ENCODE measurements around the gene TBC1D21.

Gene TBC1D21

DNA sequence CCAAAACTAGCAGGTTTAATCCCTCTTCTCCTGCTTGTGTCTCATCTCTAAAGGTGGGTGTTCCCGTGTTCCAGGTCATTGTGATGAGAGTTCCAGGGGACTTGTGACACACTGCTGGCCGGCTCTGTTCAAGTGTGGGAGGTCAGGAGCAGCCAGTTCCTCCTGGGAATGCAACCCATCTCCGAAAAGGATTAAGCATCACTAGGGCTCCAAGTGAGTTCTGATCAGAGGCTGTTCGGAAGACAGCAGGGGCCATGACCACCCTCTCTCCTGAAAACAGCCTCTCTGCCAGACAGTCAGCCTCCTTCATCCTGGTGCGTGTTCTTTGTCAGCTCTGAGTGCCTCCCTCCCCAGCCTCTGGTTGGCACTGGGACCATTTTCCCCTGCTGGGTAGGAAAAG lies at the start of gene TBC1D21:
TBC1D21 (plus strand) TSS at position 109 of the 400 bp plus-strand sequence; CDS start at position 255, 146 bp downstream.
- Mint-ChIP-seq H3K4me1 (ENCODE audit: low read depth) (peaks cover 5% of the 10 kb centered on the region), H3K9me3 (no peaks in the 10 kb centered on the region), H3K27me3 (peaks cover 31% of the 10 kb centered on the region), H3K4me3 (no peak within 1 kb of the TSS), H3K36me3 (ENCODE audit: low read depth) (no peaks in the 10 kb centered on the region), H3K27ac (no peak within 1 kb of the TSS)
- intact Hi-C loops (cut with micrococcal nuclease) = no loop called here

DNA sequence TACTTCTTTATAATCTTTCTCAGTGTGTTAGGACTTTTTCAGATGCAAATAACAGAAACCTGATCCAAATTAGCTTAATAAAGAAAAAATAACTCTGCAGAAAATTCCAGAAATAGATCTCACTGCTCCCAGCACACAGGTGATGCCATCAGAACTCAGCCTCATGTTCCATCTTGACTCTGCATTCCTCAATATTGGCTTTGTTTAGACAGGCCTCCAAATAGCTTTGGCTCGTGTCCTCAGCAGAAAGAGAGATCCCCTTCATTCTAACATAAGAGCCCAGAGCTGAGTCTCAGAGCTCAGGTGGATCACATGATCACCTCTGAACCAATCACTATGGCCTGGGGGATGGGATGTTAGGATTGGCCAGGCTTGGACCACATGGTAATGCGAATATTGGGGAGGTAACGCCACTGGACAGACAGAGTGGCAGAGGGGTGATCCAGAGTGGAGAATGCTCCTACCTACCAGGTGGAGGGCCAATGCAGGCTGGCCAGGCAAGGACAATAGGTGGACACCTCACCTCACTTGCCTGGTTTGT lies 46.6 kb upstream of the TBC1D21 start:
- Mint-ChIP-seq H3K4me1 (ENCODE audit: low read depth) (no peaks in the 10 kb centered on the region), H3K36me3 (ENCODE audit: low read depth) (no peaks in the 10 kb centered on the region), H3K4me3 (no peak overlapping the region), H3K9me3 (no peaks in the 10 kb centered on the region), H3K27me3 (peaks cover 6% of the 10 kb centered on the region), H3K27ac (no peak overlapping the region)
- intact Hi-C loops (cut with micrococcal nuclease) = no loop called here

- intact Hi-C loops (cut with micrococcal nuclease) = no loop called here
- H3K4me1 Mint-ChIP-seq (ENCODE audit: low read depth) = no peaks in the 10 kb centered on the region
- no peak overlapping the region for H3K4me3 Mint-ChIP-seq
- no peak overlapping the region for H3K27ac Mint-ChIP-seq
- no peaks in the 10 kb centered on the region for H3K9me3 Mint-ChIP-seq
- no peaks in the 10 kb centered on the region for H3K36me3 Mint-ChIP-seq (ENCODE audit: low read depth)
- peaks cover 6% of the 10 kb centered on the region for H3K27me3 Mint-ChIP-seq
Observed at GRCh38 chr15:73829523-73829922, 43.8 kb upstream of the TBC1D21 start.

- Mint-ChIP-seq H3K4me3 (no peak overlapping the region), H3K27me3 (peaks cover 11% of the 10 kb centered on the region), H3K9me3 (no peaks in the 10 kb centered on the region), H3K36me3 (ENCODE audit: low read depth) (no peaks in the 10 kb centered on the region), H3K27ac (no peak overlapping the region), H3K4me1 (ENCODE audit: low read depth) (no peaks in the 10 kb centered on the region)
- intact Hi-C loops (cut with micrococcal nuclease) = no loop called here
Observed at GRCh38 chr15:73832657-73833056, 40.7 kb upstream of the TBC1D21 start.

DNA sequence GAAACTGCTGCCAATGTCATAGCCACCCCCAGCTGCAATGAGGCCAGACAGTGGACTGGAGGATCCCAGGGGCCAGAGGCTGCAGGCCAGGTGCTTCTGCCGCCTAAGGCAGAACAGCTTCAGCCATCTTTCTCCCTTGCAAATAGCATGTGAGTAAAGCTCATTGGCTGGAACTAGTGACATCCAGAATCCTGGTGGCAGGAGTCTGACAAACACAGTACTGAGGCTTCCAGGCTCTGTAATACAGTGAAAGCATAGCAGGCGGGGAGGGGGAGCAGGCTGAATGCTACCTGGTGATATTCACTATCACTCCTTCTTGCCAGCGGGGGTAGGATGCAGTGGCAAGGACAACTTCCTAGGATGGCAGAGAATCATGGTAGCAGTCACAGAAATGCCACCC lies 36.5 kb upstream of the TBC1D21 start:
- Mint-ChIP-seq H3K36me3 (ENCODE audit: low read depth) (no peaks in the 10 kb centered on the region), H3K4me1 (ENCODE audit: low read depth) (no peaks in the 10 kb centered on the region), H3K27ac (no peak overlapping the region), H3K27me3 (peaks cover 12% of the 10 kb centered on the region), H3K4me3 (no peak overlapping the region), H3K9me3 (no peaks in the 10 kb centered on the region)
- intact Hi-C loops (cut with micrococcal nuclease) = no loop called here

GRCh38 chr15:73838831-73839426 lies 34.4 kb upstream of the TBC1D21 start:
- peaks cover 18% of the 10 kb centered on the region for H3K27me3 Mint-ChIP-seq
- H3K4me1 Mint-ChIP-seq (ENCODE audit: low read depth) = no peaks in the 10 kb centered on the region
- H3K27ac Mint-ChIP-seq = no peak overlapping the region
- no peak overlapping the region for H3K4me3 Mint-ChIP-seq
- no peaks in the 10 kb centered on the region for H3K9me3 Mint-ChIP-seq
- H3K36me3 Mint-ChIP-seq (ENCODE audit: low read depth) = no peaks in the 10 kb centered on the region
- intact Hi-C loops (cut with micrococcal nuclease) = no loop called here

- no peak overlapping the region for H3K4me3 Mint-ChIP-seq
- H3K27ac Mint-ChIP-seq = no peak overlapping the region
- no peaks in the 10 kb centered on the region for H3K4me1 Mint-ChIP-seq (ENCODE audit: low read depth)
- no peaks in the 10 kb centered on the region for H3K36me3 Mint-ChIP-seq (ENCODE audit: low read depth)
- intact Hi-C loops (cut with micrococcal nuclease) = no loop called here
- H3K27me3 Mint-ChIP-seq = peaks cover 18% of the 10 kb centered on the region
- no peaks in the 10 kb centered on the region for H3K9me3 Mint-ChIP-seq
Observed at GRCh38 chr15:73839699-73840377, 33.5 kb upstream of the TBC1D21 start.

GRCh38 chr15:73840771-73841170 lies 32.6 kb upstream of the TBC1D21 start:
- Mint-ChIP-seq H3K4me1 (ENCODE audit: low read depth) (no peaks in the 10 kb centered on the region), H3K36me3 (ENCODE audit: low read depth) (no peaks in the 10 kb centered on the region), H3K27me3 (peaks cover 13% of the 10 kb centered on the region), H3K4me3 (no peak overlapping the region), H3K9me3 (no peaks in the 10 kb centered on the region), H3K27ac (no peak overlapping the region)
- intact Hi-C loops (cut with micrococcal nuclease) = no loop called here

DNA sequence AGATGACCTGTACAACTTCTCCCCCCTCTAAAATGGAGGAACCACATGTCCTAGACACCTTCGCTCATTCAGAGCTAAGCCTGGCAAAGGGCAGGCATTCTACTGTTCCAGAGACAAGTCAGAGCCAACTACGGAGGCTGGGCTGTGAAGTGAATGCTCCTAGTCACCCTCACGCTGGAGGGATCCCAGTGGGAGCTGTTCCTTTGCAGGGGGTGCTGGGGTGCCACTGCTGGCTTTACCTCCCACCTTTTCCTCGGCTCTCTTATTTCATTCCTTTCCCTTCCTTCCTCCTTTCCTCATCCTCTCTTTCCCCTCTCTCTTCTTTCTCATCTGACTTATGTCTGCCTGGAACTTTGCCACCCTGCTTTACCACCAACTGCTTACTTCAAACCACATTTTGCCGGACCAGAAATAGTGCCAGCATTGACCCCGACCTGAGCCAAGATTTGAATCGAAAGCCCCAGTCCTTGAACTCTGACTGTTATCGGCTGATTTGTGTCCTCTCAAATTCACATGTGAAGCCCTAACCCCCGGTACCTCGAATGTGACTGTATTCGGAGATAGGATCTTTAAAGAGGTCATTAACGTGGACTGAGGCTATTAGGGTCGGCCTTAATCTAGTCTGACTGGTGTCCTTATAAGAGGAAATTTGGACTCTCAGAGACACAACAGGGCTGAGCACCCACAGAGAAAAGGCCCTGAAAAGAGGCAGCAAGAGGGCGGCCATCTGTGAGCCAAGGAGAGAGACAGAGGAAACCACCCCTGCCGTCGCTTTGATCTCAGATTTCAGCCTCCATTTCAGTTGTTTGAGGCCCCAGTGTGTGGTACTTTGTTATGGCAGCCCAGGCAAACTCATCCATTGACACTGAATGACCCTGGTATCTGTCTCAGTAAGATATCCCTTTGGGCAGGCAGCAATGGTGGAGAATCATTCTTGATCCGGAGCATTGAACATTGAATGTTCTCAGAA lies 31.3 kb upstream of the TBC1D21 start:
- H3K4me3 Mint-ChIP-seq = no peak overlapping the region
- peaks cover 10% of the 10 kb centered on the region for H3K27me3 Mint-ChIP-seq
- no peaks in the 10 kb centered on the region for H3K9me3 Mint-ChIP-seq
- no peaks in the 10 kb centered on the region for H3K36me3 Mint-ChIP-seq (ENCODE audit: low read depth)
- H3K27ac Mint-ChIP-seq = no peak overlapping the region
- intact Hi-C loops (cut with micrococcal nuclease) = no loop called here
- H3K4me1 Mint-ChIP-seq (ENCODE audit: low read depth) = no peaks in the 10 kb centered on the region

- Mint-ChIP-seq H3K4me3 (no peak overlapping the region), H3K27ac (no peak overlapping the region)
Observed at GRCh38 chr15:73843787-73844186, 29.6 kb upstream of the TBC1D21 start.

DNA sequence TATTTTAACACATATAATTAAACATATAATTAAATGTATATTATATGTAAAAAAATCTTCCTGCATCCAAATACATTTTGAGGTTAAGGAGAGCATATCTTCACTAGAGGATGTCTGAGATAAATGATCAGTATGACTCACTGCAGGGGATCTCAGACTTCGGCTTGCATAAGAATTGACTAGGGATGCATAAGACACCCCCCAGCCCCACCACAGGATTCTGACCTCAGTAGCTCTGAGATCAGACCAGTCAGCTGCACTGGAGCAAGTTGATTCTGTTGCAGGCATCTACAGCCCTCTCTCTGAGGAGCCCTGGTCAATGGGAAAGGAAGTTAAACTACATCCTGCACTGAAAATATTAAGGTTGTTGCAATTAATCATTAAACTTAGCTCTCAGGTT lies 29.0 kb upstream of the TBC1D21 start:
- no peak overlapping the region for H3K27ac Mint-ChIP-seq
- H3K27me3 Mint-ChIP-seq = peaks cover 10% of the 10 kb centered on the region
- intact Hi-C loops (cut with micrococcal nuclease) = no loop called here
- H3K4me3 Mint-ChIP-seq = no peak overlapping the region
- no peaks in the 10 kb centered on the region for H3K9me3 Mint-ChIP-seq
- H3K4me1 Mint-ChIP-seq (ENCODE audit: low read depth) = no peaks in the 10 kb centered on the region
- H3K36me3 Mint-ChIP-seq (ENCODE audit: low read depth) = no peaks in the 10 kb centered on the region

More at GRCh38 chr15:73843787-73844186, 29.6 kb upstream of the TBC1D21 start:
- Mint-ChIP-seq H3K27me3 (peaks cover 9% of the 10 kb centered on the region), H3K4me1 (ENCODE audit: low read depth) (no peaks in the 10 kb centered on the region), H3K36me3 (ENCODE audit: low read depth) (no peaks in the 10 kb centered on the region), H3K9me3 (no peaks in the 10 kb centered on the region)
- intact Hi-C loops (cut with micrococcal nuclease) = no loop called here

DNA sequence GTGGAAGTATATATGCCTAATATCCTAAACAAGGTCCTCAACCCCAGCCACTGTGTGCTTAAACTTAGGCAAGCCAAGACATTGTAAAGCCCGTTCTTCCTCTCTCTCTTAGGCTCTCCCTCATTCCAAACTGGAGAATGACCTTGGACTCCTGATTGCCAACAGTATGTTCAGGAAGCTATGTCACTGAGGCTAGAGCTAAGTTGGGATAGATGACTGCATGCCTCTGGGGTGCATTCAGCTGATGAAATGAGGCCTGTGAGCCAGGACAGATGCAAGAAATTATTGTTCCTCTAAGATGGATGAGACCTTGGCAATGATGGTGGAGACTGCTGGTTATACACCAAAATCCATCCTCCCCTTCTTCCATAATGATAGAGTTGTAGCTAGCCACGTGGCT lies 27.9 kb upstream of the TBC1D21 start:
- no peak overlapping the region for H3K27ac Mint-ChIP-seq
- intact Hi-C loops (cut with micrococcal nuclease) = no loop called here
- no peaks in the 10 kb centered on the region for H3K4me1 Mint-ChIP-seq (ENCODE audit: low read depth)
- H3K36me3 Mint-ChIP-seq (ENCODE audit: low read depth) = no peaks in the 10 kb centered on the region
- no peaks in the 10 kb centered on the region for H3K9me3 Mint-ChIP-seq
- H3K4me3 Mint-ChIP-seq = no peak overlapping the region
- H3K27me3 Mint-ChIP-seq = peaks cover 10% of the 10 kb centered on the region

GRCh38 chr15:73845907-73846306 lies 27.5 kb upstream of the TBC1D21 start:
- H3K27me3 Mint-ChIP-seq = peaks cover 10% of the 10 kb centered on the region
- intact Hi-C loops (cut with micrococcal nuclease) = no loop called here
- H3K27ac Mint-ChIP-seq = no peak overlapping the region
- H3K4me3 Mint-ChIP-seq = no peak overlapping the region
- no peaks in the 10 kb centered on the region for H3K36me3 Mint-ChIP-seq (ENCODE audit: low read depth)
- no peaks in the 10 kb centered on the region for H3K9me3 Mint-ChIP-seq
- no peaks in the 10 kb centered on the region for H3K4me1 Mint-ChIP-seq (ENCODE audit: low read depth)

- Mint-ChIP-seq H3K27ac (no peak overlapping the region), H3K4me1 (ENCODE audit: low read depth) (no peaks in the 10 kb centered on the region), H3K27me3 (peaks cover 1% of the 10 kb centered on the region), H3K4me3 (no peak overlapping the region), H3K9me3 (no peaks in the 10 kb centered on the region), H3K36me3 (ENCODE audit: low read depth) (no peaks in the 10 kb centered on the region)
- intact Hi-C loops (cut with micrococcal nuclease) = no loop called here
Observed at GRCh38 chr15:73849641-73850040, 23.7 kb upstream of the TBC1D21 start.
